ENCODE results near the gene ARHGEF17.
A peak's percentile ranks its signal among the peaks of the same experiment; 100 is the strongest.

ARHGEF17 gene

DNA sequence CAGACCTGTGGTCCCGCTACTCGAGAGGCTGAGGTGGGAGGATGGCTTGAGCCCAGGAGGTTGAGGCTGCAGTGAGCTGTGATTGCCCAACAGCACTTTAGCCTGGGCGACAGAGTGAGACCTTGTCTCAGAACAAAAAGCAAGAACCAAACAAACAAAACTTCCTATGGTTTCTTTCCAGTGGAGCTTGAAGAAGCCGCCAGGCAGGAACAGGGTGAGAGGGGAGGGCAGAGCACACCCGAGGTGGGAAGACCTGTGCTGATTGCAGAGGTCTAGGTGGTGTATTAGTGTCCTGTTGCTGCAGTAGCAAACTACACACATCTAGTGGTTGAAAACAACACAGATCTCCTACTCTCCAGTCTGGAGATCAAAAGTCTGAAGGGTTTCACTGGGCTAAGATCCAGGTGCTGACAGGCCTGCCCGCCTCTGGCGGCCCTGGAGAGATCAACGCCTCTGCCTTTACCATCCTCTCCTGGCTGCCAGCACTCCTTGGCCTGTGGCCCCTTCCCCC lies 10.5 kb downstream of the ARHGEF17 start:
- Histone ChIP-seq H3K9ac (ENCODE audit: low read length) (peak overlapping the region; percentile 4), H3K36me3 (ENCODE audit: insufficient read depth, low read length) (peaks cover 6% of the 10 kb centered on the region), H3K27ac (ENCODE audit: low read depth, low read length) (peak overlapping the region; percentile 92), H3K4me1 (ENCODE audit: insufficient read depth, low read length) (peaks cover 97% of the 10 kb centered on the region), H3K9me3 (ENCODE audit: low read length) (no peaks in the 10 kb centered on the region), H3K27me3 (ENCODE audit: control insufficient read depth in 1 of 2, insufficient read depth in 2 of 2, low read length in 2 of 2) (no peaks in the 10 kb centered on the region), H3K4me3 (ENCODE audit: low read depth in 1 of 2, low read length in 2 of 2) (peak overlapping the region in 1 of 2 donors; percentile 4)

DNA sequence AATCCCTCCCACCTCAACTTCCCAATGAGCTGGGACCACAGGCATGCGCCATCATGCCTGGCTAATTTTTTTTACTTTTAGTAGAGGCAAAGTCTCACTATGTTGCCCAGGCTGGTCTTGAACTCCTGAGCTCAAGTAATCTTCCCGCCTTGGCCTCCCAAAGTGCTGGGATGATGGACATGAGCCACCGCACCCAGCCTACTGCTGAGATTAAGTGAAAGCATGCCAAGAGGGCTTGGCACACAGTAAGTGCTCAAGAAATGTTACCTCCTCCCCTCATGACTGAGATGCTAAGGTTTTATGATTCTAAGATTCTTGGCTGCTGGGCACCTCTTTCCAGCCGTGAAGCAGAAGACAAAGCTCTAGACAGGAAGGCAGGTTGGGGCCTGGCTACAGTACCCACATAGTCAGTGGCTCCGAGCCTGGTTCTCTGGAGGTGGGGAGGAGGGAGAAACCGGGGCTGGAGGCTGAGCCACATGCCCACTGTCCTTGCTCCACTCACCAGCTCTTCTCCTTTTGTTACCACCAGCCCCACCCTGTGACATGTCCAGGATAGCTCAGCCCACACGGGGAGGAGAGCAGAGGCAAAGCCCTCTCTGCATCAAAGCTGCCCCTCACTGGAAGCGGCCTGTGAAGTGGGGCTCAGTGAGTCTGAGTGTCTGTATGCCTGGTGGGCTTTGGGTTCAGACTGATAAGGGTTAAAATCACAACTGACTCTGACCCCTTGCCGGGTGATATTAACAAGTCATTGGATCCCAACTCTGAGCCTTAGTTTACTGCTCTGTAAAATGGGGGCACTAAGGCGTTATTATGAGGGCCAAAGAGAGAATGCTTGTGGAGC lies 12.9 kb downstream of the ARHGEF17 start:
- H3K36me3 ChIP-seq (ENCODE audit: insufficient read depth, low read length): no peaks in the 10 kb centered on the region
- H3K4me3 ChIP-seq (ENCODE audit: low read depth in 1 of 2, low read length in 2 of 2): no peak overlapping the region
- no peaks in the 10 kb centered on the region for H3K9me3 ChIP-seq (ENCODE audit: low read length)
- peak overlapping the region; percentile 93 for H3K27ac ChIP-seq (ENCODE audit: low read depth, low read length)
- peaks cover 98% of the 10 kb centered on the region for H3K4me1 ChIP-seq (ENCODE audit: insufficient read depth, low read length)
- no peak overlapping the region for H3K9ac ChIP-seq (ENCODE audit: low read length)
- H3K27me3 ChIP-seq (ENCODE audit: control insufficient read depth in 1 of 2, insufficient read depth in 2 of 2, low read length in 2 of 2): no peaks in the 10 kb centered on the region

DNA sequence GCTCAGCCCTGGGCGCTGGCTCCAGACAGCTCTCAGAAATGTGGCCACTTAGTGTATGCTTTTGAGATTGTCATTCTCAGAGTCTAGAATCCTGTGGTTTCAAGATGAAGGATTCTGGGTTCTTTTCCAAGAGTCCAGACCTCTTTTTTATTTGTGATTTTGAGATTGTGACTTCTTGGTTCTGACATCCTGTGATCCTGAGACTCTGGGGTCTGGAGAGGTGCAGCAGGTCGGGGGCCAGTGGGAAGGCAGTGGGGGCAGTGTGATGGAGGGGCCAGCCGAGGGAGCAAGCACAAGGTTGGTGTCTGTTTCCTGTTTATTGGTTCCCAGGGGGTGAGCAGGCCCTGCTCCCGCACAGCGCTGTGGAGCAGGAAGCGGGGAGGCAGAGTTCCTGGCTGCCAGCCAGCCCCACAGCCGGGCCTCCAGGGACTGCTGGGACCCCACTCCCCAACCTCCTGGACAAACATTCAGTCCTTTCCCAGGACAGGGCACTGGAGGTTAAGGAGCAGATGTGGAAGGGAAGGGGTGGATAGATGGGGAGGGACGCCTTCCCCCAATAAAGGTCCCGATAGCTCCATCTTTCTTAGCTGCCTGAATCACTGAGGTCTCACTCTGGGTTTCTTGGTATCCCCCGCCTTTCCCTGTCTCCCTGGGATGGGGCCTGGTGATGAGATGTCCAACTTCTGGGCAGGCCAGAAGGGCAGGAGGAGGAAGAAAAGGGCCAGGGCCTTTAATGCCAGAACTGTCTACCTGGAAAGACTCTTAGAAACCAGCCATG lies 13.7 kb downstream of the ARHGEF17 start:
- Histone ChIP-seq H3K27me3 (ENCODE audit: control insufficient read depth in 1 of 2, insufficient read depth in 2 of 2, low read length in 2 of 2) (no peaks in the 10 kb centered on the region), H3K36me3 (ENCODE audit: insufficient read depth, low read length) (no peaks in the 10 kb centered on the region), H3K4me1 (ENCODE audit: insufficient read depth, low read length) (peaks cover 97% of the 10 kb centered on the region), H3K27ac (ENCODE audit: low read depth, low read length) (peak overlapping the region; percentile 93), H3K9ac (ENCODE audit: low read length) (no peak overlapping the region), H3K9me3 (ENCODE audit: low read length) (no peaks in the 10 kb centered on the region), H3K4me3 (ENCODE audit: low read depth in 1 of 2, low read length in 2 of 2) (no peak overlapping the region)

- peak overlapping the region; percentile 93 for H3K27ac ChIP-seq (ENCODE audit: low read depth, low read length)
- no peaks in the 10 kb centered on the region for H3K36me3 ChIP-seq (ENCODE audit: insufficient read depth, low read length)
- no peak overlapping the region for H3K4me3 ChIP-seq (ENCODE audit: low read depth in 1 of 2, low read length in 2 of 2)
- H3K4me1 ChIP-seq (ENCODE audit: insufficient read depth, low read length): peaks cover 97% of the 10 kb centered on the region
- no peaks in the 10 kb centered on the region for H3K9me3 ChIP-seq (ENCODE audit: low read length)
- H3K27me3 ChIP-seq (ENCODE audit: control insufficient read depth in 1 of 2, insufficient read depth in 2 of 2, low read length in 2 of 2): no peaks in the 10 kb centered on the region
- peak overlapping the region; percentile 37 for H3K9ac ChIP-seq (ENCODE audit: low read length)
These were observed 14.6 kb downstream of the ARHGEF17 start for GRCh38 chr11:73322382-73323306.

GRCh38 chr11:73323464-73323863 lies 15.4 kb downstream of the ARHGEF17 start:
- Histone ChIP-seq H3K27me3 (ENCODE audit: control insufficient read depth in 1 of 2, insufficient read depth in 2 of 2, low read length in 2 of 2) (no peaks in the 10 kb centered on the region), H3K4me3 (ENCODE audit: low read depth in 1 of 2, low read length in 2 of 2) (peak overlapping the region; percentile 15 to 17), H3K27ac (ENCODE audit: low read depth, low read length) (peak overlapping the region; percentile 75), H3K4me1 (ENCODE audit: insufficient read depth, low read length) (peaks cover 97% of the 10 kb centered on the region), H3K9ac (ENCODE audit: low read length) (peak overlapping the region; percentile 60), H3K36me3 (ENCODE audit: insufficient read depth, low read length) (no peaks in the 10 kb centered on the region), H3K9me3 (ENCODE audit: low read length) (no peaks in the 10 kb centered on the region)

DNA sequence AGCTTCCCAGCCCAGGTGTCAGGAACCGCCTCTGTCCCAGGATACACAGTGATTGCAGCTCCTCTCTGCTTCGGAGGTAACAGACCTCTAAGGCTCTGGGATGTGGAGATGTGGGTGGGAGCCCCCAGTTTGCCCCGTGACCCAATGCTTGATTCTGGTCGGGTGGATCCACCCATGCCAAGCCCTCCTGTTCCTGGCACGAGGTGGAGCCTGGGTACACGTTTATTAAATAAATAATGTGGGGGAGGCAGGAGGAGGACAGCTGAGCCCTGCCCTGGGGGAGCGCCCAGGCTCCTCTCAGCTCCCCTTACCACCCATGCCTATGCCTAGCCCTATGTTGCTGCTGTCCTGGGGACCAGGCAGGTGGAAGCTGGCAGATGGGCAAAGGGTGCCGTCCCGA lies 16.0 kb downstream of the ARHGEF17 start:
- no peaks in the 10 kb centered on the region for H3K36me3 ChIP-seq (ENCODE audit: insufficient read depth, low read length)
- H3K27ac ChIP-seq (ENCODE audit: low read depth, low read length): peak overlapping the region; percentile 75
- no peaks in the 10 kb centered on the region for H3K9me3 ChIP-seq (ENCODE audit: low read length)
- H3K4me1 ChIP-seq (ENCODE audit: insufficient read depth, low read length): peaks cover 94% of the 10 kb centered on the region
- H3K9ac ChIP-seq (ENCODE audit: low read length): peak overlapping the region; percentile 60
- peak overlapping the region in 1 of 2 donors; percentile 22 for H3K4me3 ChIP-seq (ENCODE audit: low read depth in 1 of 2, low read length in 2 of 2)
- H3K27me3 ChIP-seq (ENCODE audit: control insufficient read depth in 1 of 2, insufficient read depth in 2 of 2, low read length in 2 of 2): no peaks in the 10 kb centered on the region

DNA sequence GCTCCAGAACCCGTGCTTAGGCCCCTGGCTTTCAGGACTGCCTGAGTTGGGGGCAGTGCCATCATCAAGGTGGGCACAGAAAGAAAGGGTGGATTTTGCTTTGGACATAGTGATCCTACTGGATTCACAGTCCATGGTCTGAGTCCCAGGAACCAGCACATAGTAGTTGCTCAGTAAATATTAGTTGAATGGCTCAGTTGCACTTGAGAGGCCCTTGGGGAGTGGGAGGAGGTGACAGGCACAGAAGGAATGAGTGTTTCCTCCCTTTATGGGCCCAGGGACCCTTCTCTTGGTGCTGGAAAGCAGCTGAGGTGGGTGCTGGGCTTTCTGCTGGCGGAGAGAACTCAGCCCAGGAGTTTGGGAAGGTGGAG lies 16.6 kb downstream of the ARHGEF17 start:
- Histone ChIP-seq H3K9ac (ENCODE audit: low read length) (peak overlapping the region; percentile 55), H3K4me1 (ENCODE audit: insufficient read depth, low read length) (peaks cover 91% of the 10 kb centered on the region), H3K4me3 (ENCODE audit: low read depth in 1 of 2, low read length in 2 of 2) (peak overlapping the region in 1 of 2 donors; percentile 22)

DNA sequence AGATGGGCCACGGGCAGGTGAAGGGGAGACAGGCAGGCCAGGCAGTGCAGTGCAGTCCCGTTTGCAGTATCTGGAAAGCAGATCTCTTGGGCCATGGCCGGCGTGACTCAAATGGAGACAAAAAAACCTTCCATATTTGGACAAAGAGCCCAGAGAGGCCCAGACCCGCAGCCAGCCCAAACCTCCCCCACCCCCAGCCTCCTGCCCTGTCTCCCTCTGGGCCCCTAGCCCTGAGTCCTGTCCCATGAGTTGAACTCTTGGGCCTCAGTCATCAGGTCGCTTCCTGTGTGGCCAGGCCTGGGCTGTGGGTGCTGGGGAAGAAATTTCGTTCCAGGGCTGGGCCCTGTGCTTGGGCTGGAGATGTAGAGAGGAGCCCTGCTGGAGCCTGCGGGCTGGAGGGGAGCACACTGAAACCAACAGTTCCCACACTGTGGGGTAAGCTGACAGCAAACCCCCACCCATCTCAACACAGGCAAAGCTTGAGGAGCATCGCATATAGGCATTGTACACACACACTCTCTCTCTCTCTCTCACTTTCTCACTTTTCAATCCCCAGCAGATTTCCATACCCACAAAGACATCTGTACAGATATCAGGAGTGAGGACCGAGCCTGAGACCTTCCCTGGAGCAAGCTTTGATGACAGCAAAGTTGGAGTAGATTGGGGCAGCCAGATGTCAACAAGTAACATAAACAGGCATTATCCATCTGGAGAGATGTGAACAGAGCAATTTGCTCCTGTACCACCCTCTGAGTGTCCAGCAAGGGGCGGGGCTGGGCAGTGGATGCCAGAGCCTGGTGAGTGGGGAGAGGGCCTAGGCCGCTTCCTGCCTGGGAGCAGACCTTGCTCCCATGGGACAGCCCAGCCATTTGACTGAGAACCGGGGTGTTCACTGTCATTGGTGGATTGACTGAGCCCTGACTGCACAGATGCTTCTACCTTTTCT lies 17.2 kb downstream of the ARHGEF17 start:
- H3K27ac ChIP-seq (ENCODE audit: low read depth, low read length): peak overlapping the region; percentile 75
- peak overlapping the region; percentile 55 for H3K9ac ChIP-seq (ENCODE audit: low read length)
- H3K4me3 ChIP-seq (ENCODE audit: low read depth in 1 of 2, low read length in 2 of 2): peak overlapping the region in 1 of 2 donors; percentile 22
- H3K9me3 ChIP-seq (ENCODE audit: low read length): no peaks in the 10 kb centered on the region
- H3K4me1 ChIP-seq (ENCODE audit: insufficient read depth, low read length): peaks cover 91% of the 10 kb centered on the region
- no peaks in the 10 kb centered on the region for H3K36me3 ChIP-seq (ENCODE audit: insufficient read depth, low read length)
- no peaks in the 10 kb centered on the region for H3K27me3 ChIP-seq (ENCODE audit: control insufficient read depth in 1 of 2, insufficient read depth in 2 of 2, low read length in 2 of 2)

More for the DNA sequence above, 16.6 kb downstream of the ARHGEF17 start:
- Histone ChIP-seq H3K9me3 (ENCODE audit: low read length) (no peaks in the 10 kb centered on the region), H3K27ac (ENCODE audit: low read depth, low read length) (peak overlapping the region; percentile 75), H3K27me3 (ENCODE audit: control insufficient read depth in 1 of 2, insufficient read depth in 2 of 2, low read length in 2 of 2) (no peaks in the 10 kb centered on the region), H3K36me3 (ENCODE audit: insufficient read depth, low read length) (no peaks in the 10 kb centered on the region)

DNA sequence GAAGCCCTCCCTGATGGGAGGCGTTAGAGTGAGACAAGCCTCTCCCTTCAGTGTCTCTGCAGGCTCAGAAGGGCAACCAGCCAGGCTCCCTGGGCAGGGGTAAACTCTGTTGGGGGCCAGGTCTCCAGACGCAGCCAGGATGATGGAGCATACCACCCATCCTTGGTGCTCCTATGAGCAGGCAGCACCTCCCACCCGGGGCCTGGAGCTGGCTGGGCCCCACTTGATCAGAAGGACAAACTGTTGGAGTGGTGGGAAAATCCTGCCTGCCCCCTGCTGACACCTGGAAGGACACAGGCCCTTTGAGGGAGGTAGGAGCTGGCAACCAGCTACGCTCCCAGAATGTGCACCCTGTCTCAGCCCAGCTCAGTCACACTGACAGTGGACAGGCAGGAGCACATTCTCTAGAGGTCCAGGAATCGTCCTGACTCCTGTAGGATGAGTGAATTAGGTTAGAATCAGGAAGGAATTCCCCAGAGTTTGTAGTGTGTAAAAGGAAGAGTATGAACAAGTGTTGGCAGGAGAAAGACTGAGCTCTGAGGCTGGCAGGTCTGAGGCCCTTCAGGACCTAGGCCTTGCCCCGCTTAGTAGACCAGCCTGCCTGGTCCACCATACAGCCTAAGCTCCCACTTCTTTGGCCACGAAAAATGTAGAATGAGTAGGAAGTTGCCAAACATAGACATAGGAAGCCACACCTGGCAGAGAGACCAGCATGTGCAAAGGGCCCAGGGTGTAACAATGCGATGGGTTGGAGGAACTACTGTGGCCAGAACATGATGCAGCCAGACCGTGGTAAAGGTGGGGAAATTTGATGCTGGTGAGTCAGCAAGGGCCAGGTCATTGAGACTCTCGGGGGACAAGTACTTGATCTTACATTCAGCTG lies 19.1 kb downstream of the ARHGEF17 start:
- no peaks in the 10 kb centered on the region for H3K9me3 ChIP-seq (ENCODE audit: low read length)
- peak overlapping the region; percentile 43 for H3K27ac ChIP-seq (ENCODE audit: low read depth, low read length)
- H3K36me3 ChIP-seq (ENCODE audit: insufficient read depth, low read length): no peaks in the 10 kb centered on the region
- H3K27me3 ChIP-seq (ENCODE audit: control insufficient read depth in 1 of 2, insufficient read depth in 2 of 2, low read length in 2 of 2): no peaks in the 10 kb centered on the region
- H3K9ac ChIP-seq (ENCODE audit: low read length): peak overlapping the region; percentile 2
- peaks cover 91% of the 10 kb centered on the region for H3K4me1 ChIP-seq (ENCODE audit: insufficient read depth, low read length)
- H3K4me3 ChIP-seq (ENCODE audit: low read depth in 1 of 2, low read length in 2 of 2): no peak overlapping the region

Data from muscle layer of colon (tissue), 2 donors.